ENCODE measurements around the gene CAPS2. TPM values are rescaled to one million over a fixed set of nuclear protein-coding genes. Genes with fewer than 3 reads are reported as not detected.

CAPS2 gene
- total and polyA plus RNA-seq, 2 donors (not counting 3 experiments of a cell fraction or from before 2014, with no cell fraction given) = 0.61 to 1.7 TPM

DNA sequence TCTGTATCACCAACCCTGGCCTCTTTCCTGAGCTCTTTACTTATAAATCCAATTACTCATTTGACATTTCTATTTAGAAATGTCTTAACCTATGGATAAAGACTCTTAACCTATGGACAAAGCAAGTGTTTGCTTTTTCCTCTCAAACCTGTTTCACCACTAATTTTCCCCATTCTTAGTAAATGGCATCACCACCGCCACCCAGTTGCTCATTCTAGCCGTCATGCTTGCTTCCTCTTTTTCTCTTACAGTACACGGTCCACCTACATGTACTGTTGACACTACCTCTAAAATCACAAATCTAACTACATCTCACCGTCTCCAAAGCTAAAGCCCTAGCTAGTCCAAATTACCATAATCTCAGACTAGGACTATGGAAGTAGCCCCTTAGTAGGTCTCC, 60.0 kb downstream of the CAPS2 start:
- no peak overlapping the region for H2AFZ ChIP-seq (ENCODE audit: low read depth, low read length)
- no peak for FAIRE-seq
- DNase-seq (ENCODE audit: low read depth, low spot score) = no peak
- H3K9me3 ChIP-seq (replicated peaks; ENCODE audit: control insufficient read depth, insufficient read depth, low read length) = no peaks in the 10 kb centered on the region
- peaks cover 0 to 2% of the 10 kb centered on the region in 2 experiments for H3K27me3 ChIP-seq (ENCODE audit: control insufficient read depth in 2 of 2, insufficient read depth in 2 of 2, low read length in 2 of 2)
- BruUV-seq (replicated peaks) = no TSS peak
- H4K20me1 ChIP-seq (replicated peaks; ENCODE audit: control insufficient read depth, extremely low read depth, insufficient read depth, low read length) = no peaks in the 10 kb centered on the region
- TF ChIP-seq MYC (IDR thresholded peaks at IDR 0.05; ENCODE audit: low read depth, low read length) = no peak
- TF ChIP-seq POLR2A (IDR thresholded peaks at IDR 0.05; ENCODE audit: low read depth, low read length) = no peak
- no peak for TF ChIP-seq POLR2AphosphoS5 (IDR thresholded peaks at IDR 0.05; ENCODE audit: insufficient read depth, low read depth, low read length)
- TF ChIP-seq JUN (IDR thresholded peaks at IDR 0.05; ENCODE audit: borderline replicate concordance, insufficient read depth, insufficient read length, low read depth) = no peak
- TF ChIP-seq EZH2 (IDR thresholded peaks at IDR 0.05; ENCODE audit: borderline replicate concordance, low read depth, low read length, severe bottlenecking) = no peak
- no peak for TF ChIP-seq GATA2 (IDR thresholded peaks at IDR 0.05; ENCODE audit: insufficient read depth, insufficient read length, low read depth, low read length)
- TF ChIP-seq, protein P1, sequence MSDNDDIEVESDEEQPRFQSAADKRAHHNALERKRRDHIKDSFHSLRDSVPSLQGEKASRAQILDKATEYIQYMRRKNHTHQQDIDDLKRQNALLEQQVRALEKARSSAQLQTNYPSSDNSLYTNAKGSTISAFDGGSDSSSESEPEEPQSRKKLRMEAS (IDR thresholded peaks at IDR 0.05; ENCODE audit: insufficient read depth, insufficient read length) = no peak
- TF ChIP-seq FOS (IDR thresholded peaks at IDR 0.05; ENCODE audit: borderline replicate concordance, insufficient read depth, low read length) = no peak
- TF ChIP-seq, protein P2, sequence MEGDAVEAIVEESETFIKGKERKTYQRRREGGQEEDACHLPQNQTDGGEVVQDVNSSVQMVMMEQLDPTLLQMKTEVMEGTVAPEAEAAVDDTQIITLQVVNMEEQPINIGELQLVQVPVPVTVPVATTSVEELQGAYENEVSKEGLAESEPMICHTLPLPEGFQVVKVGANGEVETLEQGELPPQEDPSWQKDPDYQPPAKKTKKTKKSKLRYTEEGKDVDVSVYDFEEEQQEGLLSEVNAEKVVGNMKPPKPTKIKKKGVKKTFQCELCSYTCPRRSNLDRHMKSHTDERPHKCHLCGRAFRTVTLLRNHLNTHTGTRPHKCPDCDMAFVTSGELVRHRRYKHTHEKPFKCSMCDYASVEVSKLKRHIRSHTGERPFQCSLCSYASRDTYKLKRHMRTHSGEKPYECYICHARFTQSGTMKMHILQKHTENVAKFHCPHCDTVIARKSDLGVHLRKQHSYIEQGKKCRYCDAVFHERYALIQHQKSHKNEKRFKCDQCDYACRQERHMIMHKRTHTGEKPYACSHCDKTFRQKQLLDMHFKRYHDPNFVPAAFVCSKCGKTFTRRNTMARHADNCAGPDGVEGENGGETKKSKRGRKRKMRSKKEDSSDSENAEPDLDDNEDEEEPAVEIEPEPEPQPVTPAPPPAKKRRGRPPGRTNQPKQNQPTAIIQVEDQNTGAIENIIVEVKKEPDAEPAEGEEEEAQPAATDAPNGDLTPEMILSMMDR (IDR thresholded peaks at IDR 0.05; ENCODE audit: extremely low read depth in 1 of 2, insufficient read depth in 1 of 2, low read depth in 1 of 2, low read length in 2 of 2) = no peak
- POLR2A ChIA-PET = no interaction called here
- no peak overlapping the region for H3K4me3 ChIP-seq (replicated peaks in 1 of 3; ENCODE audit: insufficient read depth in 1 of 3, low read depth in 1 of 3, low read length in 3 of 3)
- dilution Hi-C loops (cut with MboI; ENCODE audit: extremely low pct_ligation_motif_present, low sequenced_read_pairs) = no loop called here
- H3K36me3 ChIP-seq (ENCODE audit: control insufficient read depth in 2 of 2, extremely low read depth in 1 of 2, insufficient read depth in 2 of 2, low read length in 2 of 2) = no peaks in the 10 kb centered on the region
- no peaks in the 10 kb centered on the region for H3K4me1 ChIP-seq (ENCODE audit: control insufficient read depth, extremely low read depth, insufficient read depth, low read length)
- H3K27ac ChIP-seq (ENCODE audit: insufficient read depth, low read depth, low read length) = no peak overlapping the region
- CTCF ChIA-PET = no interaction called here
- no peaks in the 10 kb centered on the region for H3K9me1 ChIP-seq (replicated peaks; ENCODE audit: control insufficient read depth, extremely low read depth, insufficient read depth, low read length)
- intact Hi-C loops (cut with micrococcal nuclease) = no loop called here
- no peaks in the 10 kb centered on the region for H3K79me2 ChIP-seq (ENCODE audit: control insufficient read depth, insufficient read depth, low read length)
- H3K4me2 ChIP-seq (ENCODE audit: insufficient read depth, low read length) = no peak overlapping the region
- H3K9ac ChIP-seq (replicated peaks; ENCODE audit: extremely low read depth, insufficient read depth, low read length) = no peak overlapping the region
